ENCODE measurements around the gene HNRNPA2B1. TPM values are rescaled to one million over a fixed set of nuclear protein-coding genes. Genes with fewer than 3 reads are reported as not detected.
A peak's percentile ranks its signal among the peaks of the same experiment; 100 is the strongest.
"Not testable (repeated sequence)": the region's sequence is repeated elsewhere in the genome, so short reads cannot be mapped to it uniquely, and the experiment has no call there.

Gene HNRNPA2B1
- total RNA-seq, 1 experiment from 2014 or later = 1,137 TPM

- no peak overlapping the region for H3K23ac ChIP-seq (ENCODE audit: insufficient read length, low read depth, low read length)
- Mint-ChIP-seq H3K4me1 (peaks cover 32 to 39% of the 10 kb centered on the region in 2 experiments), H3K4me3 (no peak overlapping the region), H3K36me3 (ENCODE audit: insufficient read depth in 1 of 3, low read depth in 3 of 3) (peaks cover 9 to 22% (median 14%) of the 10 kb centered on the region in 3 experiments; a peak in 6 of 7 replicates), H3K27ac (0 out of 7 replicates have a peak overlapping the region, but pooled peaks of 1 of the 3 experiments have one; percentile 35), H3K27me3 (ENCODE audit: low read depth) (peaks cover 9% of the 10 kb centered on the region), H3K9me3 (peaks cover 12 to 17% of the 10 kb centered on the region in 2 experiments)
- H4K5ac ChIP-seq (ENCODE audit: insufficient read length, low read depth, low read length) = no peak overlapping the region
- DNase-seq = peak; percentile 2
- no peaks in the 10 kb centered on the region for H3K9me3 ChIP-seq (ENCODE audit: control insufficient read depth, low read depth, low read length)
- no peak overlapping the region for H3K4ac ChIP-seq (ENCODE audit: low read depth, low read length)
- no peak overlapping the region for H2BK20ac ChIP-seq (ENCODE audit: low read depth, low read length, poor library complexity, severe bottlenecking)
- H4K8ac ChIP-seq (replicated peaks; ENCODE audit: insufficient read length, low read depth, low read length) = no peak overlapping the region
- no peak overlapping the region for H2BK15ac ChIP-seq (ENCODE audit: low read depth, low read length)
- H3K56ac ChIP-seq (ENCODE audit: insufficient read length, low read depth, low read length) = no peak overlapping the region
- H3K4me2 ChIP-seq (ENCODE audit: insufficient read depth, insufficient read length, low read length) = no peak overlapping the region
- no peak overlapping the region for H4K91ac ChIP-seq (ENCODE audit: insufficient read length, low read depth, low read length)
- H3K27ac ChIP-seq (ENCODE audit: insufficient read length, low read depth, low read length) = no peak overlapping the region
- H2AK5ac ChIP-seq (ENCODE audit: insufficient read length, low read length) = no peak overlapping the region
- no peaks in the 10 kb centered on the region for H4K20me1 ChIP-seq (ENCODE audit: control insufficient read depth, insufficient read depth, insufficient read length)
- WGBS (ENCODE audit: extremely low coverage, insufficient read length, low lambda C conversion rate) = no CpG with 5 or more reads among the region's 1 CpG
- TF ChIP-seq, protein P1, sequence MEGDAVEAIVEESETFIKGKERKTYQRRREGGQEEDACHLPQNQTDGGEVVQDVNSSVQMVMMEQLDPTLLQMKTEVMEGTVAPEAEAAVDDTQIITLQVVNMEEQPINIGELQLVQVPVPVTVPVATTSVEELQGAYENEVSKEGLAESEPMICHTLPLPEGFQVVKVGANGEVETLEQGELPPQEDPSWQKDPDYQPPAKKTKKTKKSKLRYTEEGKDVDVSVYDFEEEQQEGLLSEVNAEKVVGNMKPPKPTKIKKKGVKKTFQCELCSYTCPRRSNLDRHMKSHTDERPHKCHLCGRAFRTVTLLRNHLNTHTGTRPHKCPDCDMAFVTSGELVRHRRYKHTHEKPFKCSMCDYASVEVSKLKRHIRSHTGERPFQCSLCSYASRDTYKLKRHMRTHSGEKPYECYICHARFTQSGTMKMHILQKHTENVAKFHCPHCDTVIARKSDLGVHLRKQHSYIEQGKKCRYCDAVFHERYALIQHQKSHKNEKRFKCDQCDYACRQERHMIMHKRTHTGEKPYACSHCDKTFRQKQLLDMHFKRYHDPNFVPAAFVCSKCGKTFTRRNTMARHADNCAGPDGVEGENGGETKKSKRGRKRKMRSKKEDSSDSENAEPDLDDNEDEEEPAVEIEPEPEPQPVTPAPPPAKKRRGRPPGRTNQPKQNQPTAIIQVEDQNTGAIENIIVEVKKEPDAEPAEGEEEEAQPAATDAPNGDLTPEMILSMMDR (conservative IDR thresholded peaks at IDR 0.05) = no peak
- no peaks in the 10 kb centered on the region for H3K27me3 ChIP-seq (ENCODE audit: insufficient read depth, low read length)
- H3K14ac ChIP-seq (ENCODE audit: insufficient read depth, low read length) = no peak overlapping the region
- no peak overlapping the region for H3K18ac ChIP-seq (ENCODE audit: insufficient read length, low read depth, low read length)
- peaks cover 11% of the 10 kb centered on the region for H3K23me2 ChIP-seq (ENCODE audit: insufficient read length, low read depth, low read length, poor library complexity, severe bottlenecking)
- H2AFZ ChIP-seq (ENCODE audit: low read length) = no peak overlapping the region
- peaks cover 4% of the 10 kb centered on the region; the same call in 1 of the 2 replicates for H3K4me1 ChIP-seq (ENCODE audit: insufficient read depth, low read length)
- H3T11ph ChIP-seq (ENCODE audit: low read length) = no peak overlapping the region
- peaks cover 8% of the 10 kb centered on the region for H3K79me2 ChIP-seq (ENCODE audit: insufficient read depth, low read length)
- H3K9ac ChIP-seq (ENCODE audit: extremely low read depth, insufficient read length, low read length) = no peak overlapping the region
- no peaks in the 10 kb centered on the region for H3K79me1 ChIP-seq (ENCODE audit: insufficient read depth, low read depth, low read length, poor library complexity, severe bottlenecking)
- H2BK5ac ChIP-seq (ENCODE audit: insufficient read length, low read length) = no peak overlapping the region
- no peak overlapping the region for H2BK12ac ChIP-seq (ENCODE audit: insufficient read length, low read depth, low read length)
- H2BK120ac ChIP-seq (ENCODE audit: low read depth, low read length, poor library complexity, severe bottlenecking) = no peak overlapping the region
Observed at GRCh38 chr7:26149391-26149977, 51.1 kb downstream of the HNRNPA2B1 start.

DNA sequence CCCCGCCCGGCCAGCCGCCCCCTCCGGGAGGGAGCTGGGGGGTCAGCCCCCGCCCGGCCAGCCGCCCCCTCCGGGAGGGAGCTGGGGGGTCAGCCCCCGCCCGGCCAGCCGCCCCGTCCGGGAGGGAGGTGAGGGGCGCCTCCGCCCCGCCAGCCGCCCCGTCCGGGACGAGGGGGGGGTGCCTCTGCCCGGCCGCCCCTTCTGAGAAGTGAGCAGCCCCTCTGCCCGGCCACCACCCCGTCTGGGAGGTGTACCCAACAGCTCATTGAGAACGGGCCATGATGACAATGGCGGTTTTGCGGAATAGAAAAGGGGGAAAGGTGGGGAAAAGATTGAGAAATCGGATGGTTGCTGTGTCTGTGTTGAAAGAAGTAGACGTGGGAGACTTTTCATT, 52.2 kb downstream of the HNRNPA2B1 start:
- H4K20me1 ChIP-seq (ENCODE audit: control insufficient read depth, insufficient read depth, insufficient read length); H3K56ac ChIP-seq (ENCODE audit: insufficient read length, low read depth, low read length): not testable (repeated sequence)
- no CpG with 5 or more reads among the region's 29 CpGs for WGBS (ENCODE audit: extremely low coverage, insufficient read length, low lambda C conversion rate)

More for the DNA sequence above, 52.2 kb downstream of the HNRNPA2B1 start:
- H3K27ac Mint-ChIP-seq; H3K4ac ChIP-seq (ENCODE audit: low read depth, low read length); H3K79me1 ChIP-seq (ENCODE audit: insufficient read depth, low read depth, low read length, poor library complexity, severe bottlenecking); H3K79me2 ChIP-seq (ENCODE audit: insufficient read depth, low read length); H3K18ac ChIP-seq (ENCODE audit: insufficient read length, low read depth, low read length); H2BK5ac ChIP-seq (ENCODE audit: insufficient read length, low read length); H4K8ac ChIP-seq (replicated peaks; ENCODE audit: insufficient read length, low read depth, low read length); H2AFZ ChIP-seq (ENCODE audit: low read length); H3K23me2 ChIP-seq (ENCODE audit: insufficient read length, low read depth, low read length, poor library complexity, severe bottlenecking); H4K5ac ChIP-seq (ENCODE audit: insufficient read length, low read depth, low read length); H4K91ac ChIP-seq (ENCODE audit: insufficient read length, low read depth, low read length); H3K14ac ChIP-seq (ENCODE audit: insufficient read depth, low read length); H2BK20ac ChIP-seq (ENCODE audit: low read depth, low read length, poor library complexity, severe bottlenecking); H3K27me3 ChIP-seq (ENCODE audit: insufficient read depth, low read length); H3K23ac ChIP-seq (ENCODE audit: insufficient read length, low read depth, low read length); H3K9me3 ChIP-seq (ENCODE audit: control insufficient read depth, low read depth, low read length); H3K9ac ChIP-seq (ENCODE audit: extremely low read depth, insufficient read length, low read length); H2BK15ac ChIP-seq (ENCODE audit: low read depth, low read length); H2AK5ac ChIP-seq (ENCODE audit: insufficient read length, low read length); H3K4me2 ChIP-seq (ENCODE audit: insufficient read depth, insufficient read length, low read length); H3T11ph ChIP-seq (ENCODE audit: low read length); H2BK120ac ChIP-seq (ENCODE audit: low read depth, low read length, poor library complexity, severe bottlenecking); H3K4me1 ChIP-seq (ENCODE audit: insufficient read depth, low read length); H3K4me3 Mint-ChIP-seq; H3K27ac ChIP-seq (ENCODE audit: insufficient read length, low read depth, low read length); H2BK12ac ChIP-seq (ENCODE audit: insufficient read length, low read depth, low read length): not testable (repeated sequence)
- H3K27me3 Mint-ChIP-seq (ENCODE audit: low read depth) = peaks cover 10% of the 10 kb centered on the region
- peak; percentile 11 for DNase-seq
- H3K36me3 Mint-ChIP-seq (ENCODE audit: insufficient read depth in 1 of 3, low read depth in 3 of 3) = peaks cover 9 to 14% (median 10%) of the 10 kb centered on the region in 3 experiments; a peak in 6 of 7 replicates
- peaks cover 12 to 17% of the 10 kb centered on the region in 2 experiments for H3K9me3 Mint-ChIP-seq
- H3K4me1 Mint-ChIP-seq = peaks cover 20 to 27% of the 10 kb centered on the region in 2 experiments
